MG63 (cell line): ENCODE data around the gene C17orf75. TPM values are rescaled to one million over a fixed set of nuclear protein-coding genes. Genes with fewer than 3 reads are reported as not detected.

Experiments
- total RNA-seq: library from RNA; depleted of rRNA; stranded (reverse); fragments of >200 nt; shearing (Covaris generic); gene quantifications from 2 replicates; pipeline ENCODE4 v1.2.3, GENCODE V29; 2014; ENCODE audit warnings: low replicate concordance; rRNA removed

The C17orf75 gene
- total RNA-seq, 1 experiment from 2014 or later = 35.4 TPM

Other genes starting within 250 kb of the C17orf75 start
- 32.5 and 114 TPM in 2 replicates for gene RHOT1, start 199.7 kb downstream of the C17orf75 start, total RNA-seq
- 0.42 and 0.89 TPM in 2 replicates for gene RHBDL3, start 76.3 kb downstream of the C17orf75 start, total RNA-seq
- 109 and 170 TPM in 2 replicates for gene ZNF207, start 8.0 kb upstream of the C17orf75 start, total RNA-seq
- gene PSMD11, start 102.3 kb upstream of the C17orf75 start, total RNA-seq = 70.7 and 110 TPM in 2 replicates
- gene CDK5R1, start 144.8 kb upstream of the C17orf75 start, total RNA-seq = 0.49 and 0.72 TPM in 2 replicates